ENCODE data around the gene EEIG1.
"Not testable (repeated sequence)": the region's sequence is repeated elsewhere in the genome, so short reads cannot be mapped to it uniquely, and the experiment has no call there.

The EEIG1 gene
- total RNA-seq = 61.0 to 473 reads per million in 2 experiments

DNA sequence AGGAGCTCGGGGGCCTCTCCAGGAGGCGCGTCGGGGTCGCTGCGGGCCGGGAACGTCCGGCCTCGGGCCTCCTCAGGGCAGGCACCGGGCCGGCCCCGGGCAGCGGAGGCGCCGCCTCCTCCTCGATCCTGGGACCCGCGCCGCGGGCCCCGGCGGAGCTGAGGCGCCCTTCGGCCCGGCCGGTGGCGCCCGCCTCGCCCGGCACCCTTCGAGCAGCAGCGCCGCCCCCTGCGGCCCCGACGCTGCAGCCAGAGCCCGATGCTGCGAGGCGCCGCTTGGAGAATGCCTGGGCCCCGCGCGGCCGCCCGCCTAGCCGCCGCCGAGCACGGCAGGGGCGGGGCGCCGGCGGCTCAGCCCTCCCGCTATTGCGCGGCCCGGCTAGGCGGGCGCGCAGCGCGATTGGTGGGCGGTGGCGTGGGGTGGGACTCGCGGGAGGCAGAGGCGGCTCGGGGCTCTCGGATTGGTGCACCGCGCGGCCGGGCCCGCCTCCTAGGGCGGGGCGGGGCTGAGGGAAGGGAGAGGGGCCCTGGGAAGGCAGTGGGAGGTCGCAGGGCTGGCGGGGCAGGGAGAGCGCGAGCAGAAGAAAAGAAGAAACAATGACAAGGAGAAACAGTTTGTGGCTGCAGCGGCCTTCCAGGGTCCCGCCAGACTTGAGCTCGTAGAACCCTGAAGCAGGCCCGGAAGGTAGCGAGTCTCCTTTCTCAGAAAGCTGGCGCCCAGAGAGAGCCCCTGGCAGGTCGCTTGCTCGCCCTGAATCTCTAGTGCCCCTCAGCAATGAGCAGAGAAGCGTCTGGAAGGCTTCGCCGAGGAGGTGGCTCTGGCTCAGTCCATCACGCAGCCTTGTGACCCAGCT, at the start of gene EEIG1:
Gene EEIG1 (minus strand): TSS at position 284 of the 853 bp plus-strand sequence. CDS start 852 bp downstream, outside the sequence.
- DNase-seq (ENCODE audit: low read depth) = peak; percentile 96

DNA sequence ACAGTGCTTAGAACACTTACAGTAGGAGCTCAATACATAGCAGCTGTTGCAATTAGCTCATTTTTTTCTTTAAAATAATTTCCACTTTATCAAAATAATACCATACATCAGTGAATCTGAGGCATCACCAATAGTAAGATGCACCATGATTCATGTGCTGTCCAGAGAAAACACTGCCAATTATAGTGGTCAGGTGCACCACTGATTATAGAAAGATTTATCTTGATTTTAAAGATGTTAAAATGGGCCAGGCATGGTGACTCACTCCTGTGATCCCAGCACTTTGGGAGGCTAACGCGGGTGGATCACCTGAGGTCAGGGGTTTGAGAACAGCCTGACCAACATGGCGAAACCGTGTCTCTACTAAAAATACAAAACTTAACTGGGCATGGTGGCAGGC, 46.9 kb upstream of the EEIG1 start:
- no peak for DNase-seq (ENCODE audit: low read depth)

DNA sequence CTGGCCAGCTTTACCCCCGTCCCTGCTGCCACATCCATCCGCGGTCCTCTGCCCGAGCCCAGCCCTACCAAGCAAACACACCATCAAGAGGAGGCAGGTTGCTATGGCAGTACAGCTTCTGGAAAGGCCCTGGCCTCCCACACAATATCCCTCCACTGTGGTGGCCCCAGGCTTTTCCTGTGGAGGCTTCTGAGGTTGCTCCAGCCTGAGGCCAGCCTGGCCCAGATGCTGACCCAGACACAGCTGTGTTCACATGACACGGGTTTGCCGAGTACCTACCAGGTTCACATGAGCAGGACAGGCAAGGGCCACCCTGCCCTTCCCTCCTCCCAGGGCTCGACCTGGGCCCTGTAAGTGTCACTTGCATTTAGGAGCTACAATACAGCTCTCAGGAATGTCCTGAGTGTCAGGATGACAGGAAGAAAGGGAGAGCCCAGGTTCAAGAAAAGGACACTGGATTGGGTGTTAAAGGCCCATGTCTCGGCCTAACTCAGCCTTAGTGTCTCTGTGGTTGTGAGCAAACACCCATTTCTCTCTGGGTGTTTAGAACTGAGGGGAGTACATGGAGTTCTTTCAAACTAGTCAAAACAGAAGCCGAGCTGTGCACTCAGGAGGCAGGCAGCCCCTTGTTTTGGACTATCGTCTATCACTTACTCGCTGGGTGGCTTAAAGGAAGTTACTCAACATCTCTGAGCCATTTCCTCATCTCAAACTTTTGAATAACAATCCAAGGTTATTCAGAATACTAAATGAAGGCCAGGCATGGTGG, 46.2 kb upstream of the EEIG1 start:
- no peak for DNase-seq (ENCODE audit: low read depth)

DNA sequence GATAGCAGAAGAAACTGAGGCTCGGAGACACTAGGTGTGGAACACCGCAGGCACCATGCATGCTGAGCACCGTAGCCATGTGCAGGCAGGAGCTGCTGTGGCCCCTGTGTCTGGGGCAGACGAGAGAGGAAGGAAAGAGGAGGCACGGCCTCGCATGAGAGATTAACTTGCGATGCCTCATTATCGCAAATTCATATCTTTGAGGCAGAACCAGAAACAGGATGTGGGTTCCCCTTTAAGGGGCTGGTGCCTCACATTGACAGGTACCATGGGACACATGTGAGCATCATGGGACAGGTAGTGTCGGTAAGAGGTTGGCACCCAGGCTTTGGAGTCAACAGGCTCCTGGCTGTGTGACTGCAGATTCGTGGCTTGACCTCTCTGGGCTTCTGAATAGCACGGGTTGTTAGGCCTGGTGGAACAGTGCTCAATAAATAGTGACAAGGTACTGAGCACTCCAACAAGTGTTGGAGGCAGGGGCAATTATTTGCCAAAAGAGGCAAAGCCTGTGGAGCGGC, 45.5 kb upstream of the EEIG1 start:
- peak; percentile 83 for DNase-seq (ENCODE audit: low read depth)

DNA sequence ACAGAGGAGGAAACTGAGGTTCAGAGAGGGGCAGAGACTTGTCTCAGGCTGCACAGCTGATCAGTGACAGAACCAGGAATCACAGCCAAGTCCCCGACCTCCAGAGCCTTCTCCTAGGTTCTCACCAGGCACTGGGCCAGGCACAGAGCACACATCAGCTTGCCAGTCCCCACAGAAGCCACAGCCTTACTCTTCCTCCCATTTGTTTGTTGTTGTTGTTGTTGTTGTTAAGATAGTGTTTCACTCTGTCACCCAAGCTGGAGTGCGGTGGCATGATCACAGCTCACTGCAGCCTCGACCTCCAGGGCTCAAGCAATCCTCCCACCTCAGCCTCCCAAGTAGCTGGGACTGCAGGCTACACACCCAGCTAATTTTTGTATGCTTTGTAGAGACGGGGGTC, 44.9 kb upstream of the EEIG1 start:
- no peak for DNase-seq (ENCODE audit: low read depth)

DNA sequence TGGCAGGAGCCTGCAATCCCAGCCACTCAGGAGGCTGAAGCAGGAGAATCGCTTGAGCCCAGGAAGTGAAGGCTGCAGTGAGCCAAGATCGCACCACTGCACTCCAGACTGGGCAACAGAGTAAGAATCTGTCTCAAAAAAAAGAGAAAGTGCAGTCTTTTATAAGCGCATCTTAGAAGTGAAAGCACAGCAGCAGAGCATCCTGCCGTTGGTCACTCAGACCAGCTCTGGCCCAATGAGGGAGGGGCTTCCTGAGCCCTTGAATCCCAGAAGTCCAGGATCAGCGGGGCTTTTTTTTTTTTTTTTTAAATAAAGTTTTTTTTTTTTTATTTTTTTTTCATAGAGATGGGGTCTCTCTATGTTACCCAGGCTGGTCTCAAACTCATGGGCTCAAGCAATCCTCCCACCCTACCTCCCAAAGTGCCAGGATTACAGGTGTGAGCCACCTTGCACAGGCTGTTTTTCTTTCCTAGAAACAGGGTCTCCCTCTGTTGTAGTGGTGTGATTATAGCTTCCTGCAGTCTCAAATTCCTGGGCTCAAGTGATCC, 44.0 kb upstream of the EEIG1 start:
- no peak for DNase-seq (ENCODE audit: low read depth)

DNA sequence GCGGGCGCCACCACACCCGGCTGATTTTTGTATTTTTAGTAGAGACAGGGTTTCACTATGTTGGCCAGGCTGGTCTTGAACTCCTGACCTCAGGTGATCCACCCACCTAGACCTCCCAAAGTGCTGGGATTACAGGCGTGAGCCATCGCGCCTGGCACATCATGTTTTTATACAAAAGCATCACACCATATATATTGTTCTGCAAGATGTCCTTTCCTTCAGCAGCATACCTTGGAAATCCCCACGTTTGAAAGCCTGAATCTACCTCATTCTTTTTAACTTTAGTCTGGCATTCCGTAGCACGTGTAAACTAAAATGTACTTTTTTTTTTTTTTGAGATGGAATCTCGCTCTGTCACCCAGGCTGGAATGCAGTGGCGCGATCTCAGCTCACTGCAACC, 42.9 kb upstream of the EEIG1 start:
- not testable (repeated sequence) for DNase-seq (ENCODE audit: low read depth)

DNA sequence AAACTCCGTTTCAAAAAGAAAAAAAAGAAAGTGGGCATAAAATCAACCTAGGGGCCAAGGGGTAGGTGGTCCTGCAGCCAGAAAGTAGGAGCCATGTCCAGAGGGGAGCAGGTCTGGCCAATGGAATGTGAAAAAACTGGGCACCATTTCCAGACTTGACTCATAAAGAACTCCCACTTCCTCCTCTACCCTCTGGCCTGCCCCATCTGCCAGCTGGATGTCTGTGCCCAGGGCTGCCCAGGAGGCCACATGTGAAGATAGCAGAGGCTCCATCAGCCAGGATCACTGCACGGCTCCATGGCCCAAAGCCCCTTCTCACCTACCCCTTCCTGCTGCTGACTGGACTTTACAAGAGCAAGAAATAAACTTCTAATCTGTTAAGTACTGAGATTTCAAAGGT, 42.1 kb upstream of the EEIG1 start:
- no peak for DNase-seq (ENCODE audit: low read depth)

DNA sequence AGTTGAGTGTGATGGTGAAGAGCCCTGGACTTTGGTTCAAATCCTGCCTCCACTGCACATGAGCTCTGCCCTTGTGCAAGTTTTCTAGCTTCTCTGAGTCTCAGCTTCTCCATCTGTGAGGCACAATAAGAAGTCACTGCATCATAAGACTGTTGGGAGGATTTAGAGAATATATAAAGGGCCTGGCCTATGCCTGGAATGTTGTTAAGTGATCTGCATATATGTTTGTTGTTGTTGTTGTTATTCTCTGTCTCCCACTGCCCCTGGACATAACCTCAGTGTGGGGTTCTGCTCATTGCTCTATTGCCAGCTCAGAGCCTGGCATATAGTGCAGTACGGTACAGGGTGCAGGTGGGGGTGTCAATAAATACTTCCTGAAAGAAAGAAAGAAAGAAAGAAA, 40.3 kb upstream of the EEIG1 start:
- DNase-seq (ENCODE audit: low read depth) = no peak

DNA sequence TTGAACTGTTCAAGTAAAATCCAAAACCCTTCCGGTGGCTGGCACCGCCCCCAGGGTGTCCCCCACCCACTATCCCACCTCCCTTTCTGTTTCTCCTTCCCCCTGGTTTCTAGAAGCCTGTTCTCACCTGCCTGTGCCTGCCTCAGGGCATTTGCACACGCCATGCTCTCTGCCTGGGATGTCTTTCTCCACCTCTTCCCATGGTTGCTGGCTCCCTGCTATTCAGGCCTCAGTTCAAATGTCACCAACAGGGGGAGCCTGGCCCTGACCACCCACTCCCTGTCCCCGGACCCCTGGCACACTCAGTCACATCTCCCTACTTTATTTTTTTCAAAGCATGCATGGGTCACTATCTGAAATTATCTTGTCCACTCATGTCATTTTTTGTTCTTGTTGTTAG, 39.9 kb upstream of the EEIG1 start:
- no peak for DNase-seq (ENCODE audit: low read depth)

DNA sequence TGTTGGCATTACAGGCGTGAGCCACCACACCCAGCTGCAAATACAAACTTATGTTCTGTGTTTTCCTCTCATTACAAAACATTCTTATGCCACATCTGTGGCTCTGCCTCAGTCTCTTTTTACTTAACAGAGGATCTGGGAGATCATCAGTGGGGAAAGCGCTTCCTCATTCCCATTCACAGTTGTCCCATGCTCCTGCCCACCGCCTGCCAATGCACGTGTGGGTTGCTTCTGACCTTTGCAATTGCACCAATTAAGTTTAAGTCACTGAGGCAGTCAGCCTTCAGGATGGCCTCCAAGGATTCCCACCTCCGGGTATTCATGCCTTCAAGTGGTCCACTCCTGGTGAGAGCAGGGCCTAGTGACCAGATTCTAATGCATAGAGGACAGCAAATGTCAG, 34.9 kb upstream of the EEIG1 start:
- no peak for DNase-seq (ENCODE audit: low read depth)

DNA sequence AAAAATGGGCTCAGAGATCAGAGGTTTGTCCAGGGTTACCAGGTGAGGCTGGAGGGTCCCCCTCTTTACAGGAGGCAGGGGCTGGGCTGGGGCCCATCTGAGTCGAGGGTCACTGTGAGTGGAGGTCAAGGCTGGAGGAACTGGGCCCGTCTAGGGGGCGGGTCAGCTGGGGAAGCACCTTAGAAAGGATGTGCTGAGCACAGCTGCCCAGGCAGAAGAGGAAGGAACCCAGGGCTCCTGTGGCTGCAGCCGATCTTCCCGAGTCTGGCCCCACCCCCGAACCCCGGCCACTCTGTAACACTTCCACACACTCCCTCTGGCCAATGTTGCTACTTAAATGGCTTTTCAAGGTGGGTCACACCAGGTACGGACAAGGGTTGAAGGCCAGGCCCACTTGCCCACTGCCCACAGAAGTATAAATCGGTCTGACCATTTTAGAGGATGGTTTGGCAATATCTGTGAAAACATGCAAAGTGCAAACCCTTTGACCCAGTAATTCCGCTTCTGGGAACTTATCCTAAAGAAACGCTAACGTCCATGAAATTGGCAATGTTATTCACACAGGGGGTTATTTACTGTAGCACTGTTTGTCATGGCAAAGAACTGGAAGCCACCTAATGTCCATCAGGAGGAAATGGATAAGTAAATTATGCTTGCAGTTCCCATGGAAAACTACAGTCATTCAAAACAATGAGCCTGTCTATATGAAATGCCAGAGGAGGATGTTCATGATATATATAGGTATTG, 30.5 kb upstream of the EEIG1 start:
- no peak for DNase-seq (ENCODE audit: low read depth)

DNA sequence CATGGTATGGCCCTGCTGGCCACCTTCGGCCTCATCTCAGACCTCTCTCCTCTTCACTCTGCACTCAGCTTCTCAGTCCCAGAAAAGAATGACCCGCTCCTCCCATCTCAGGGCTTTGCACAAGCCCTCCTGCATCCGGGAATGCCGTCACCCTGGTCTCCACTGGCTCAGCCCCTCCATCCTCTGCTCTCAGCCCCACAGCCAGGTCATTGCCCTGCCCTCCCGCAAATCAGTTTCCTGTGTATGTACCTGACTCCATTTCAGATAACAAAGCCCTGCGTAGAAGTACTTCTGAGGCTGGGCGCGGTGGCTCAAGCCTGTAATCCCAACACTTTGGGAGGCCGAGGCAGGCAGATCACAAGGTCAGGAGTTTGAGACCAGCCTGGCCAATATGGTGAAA, 28.9 kb upstream of the EEIG1 start:
- no peak for DNase-seq (ENCODE audit: low read depth)

DNA sequence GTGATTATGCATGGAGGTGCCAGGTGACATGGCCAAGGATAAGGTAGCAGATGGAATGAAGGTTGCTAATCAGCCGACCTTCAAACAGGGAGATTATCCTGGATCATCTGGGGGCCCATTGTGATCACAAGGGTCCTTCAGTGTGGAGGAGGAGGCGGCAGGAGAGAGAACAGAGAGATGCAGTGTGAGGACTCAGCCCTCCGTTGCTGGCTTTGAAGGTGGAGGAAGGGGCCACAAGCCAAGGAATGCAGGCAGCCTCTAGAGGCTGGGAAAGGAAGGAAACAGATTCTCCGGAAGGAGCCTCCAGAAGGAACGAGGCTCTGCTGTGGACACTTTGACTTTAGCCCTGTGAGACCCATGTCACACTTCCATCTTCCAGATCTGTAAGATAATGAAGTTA, 27.4 kb upstream of the EEIG1 start:
- DNase-seq (ENCODE audit: low read depth) = no peak

DNA sequence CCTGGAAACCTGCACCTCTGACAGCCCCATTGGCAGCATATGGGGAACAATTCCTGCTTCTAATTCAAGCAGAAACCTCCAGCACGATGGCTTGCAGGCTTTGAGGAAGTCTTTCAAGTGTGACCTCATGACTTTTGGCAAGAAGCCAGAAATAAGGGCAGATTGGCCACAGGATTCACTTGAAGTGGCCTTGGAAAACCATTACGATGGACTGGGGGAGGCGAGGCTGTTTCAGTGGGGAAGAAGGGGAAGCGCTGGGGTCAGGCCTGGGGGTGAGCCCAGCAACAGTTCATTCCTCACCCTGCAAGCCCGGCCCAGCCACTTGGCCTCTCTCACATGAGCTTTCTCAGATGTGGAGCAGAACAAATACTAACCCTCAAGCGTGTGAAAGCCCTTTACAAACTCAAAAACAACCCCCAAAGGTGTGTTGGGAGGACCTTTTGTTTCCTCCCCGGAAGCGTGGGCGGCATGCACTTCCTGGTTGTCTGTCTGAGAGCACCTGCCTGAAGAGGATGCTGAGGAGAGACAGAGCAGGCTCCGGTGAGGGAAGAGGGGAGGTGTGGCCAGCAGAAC, 26.9 kb upstream of the EEIG1 start:
- DNase-seq (ENCODE audit: low read depth) = peak; percentile 90

DNA sequence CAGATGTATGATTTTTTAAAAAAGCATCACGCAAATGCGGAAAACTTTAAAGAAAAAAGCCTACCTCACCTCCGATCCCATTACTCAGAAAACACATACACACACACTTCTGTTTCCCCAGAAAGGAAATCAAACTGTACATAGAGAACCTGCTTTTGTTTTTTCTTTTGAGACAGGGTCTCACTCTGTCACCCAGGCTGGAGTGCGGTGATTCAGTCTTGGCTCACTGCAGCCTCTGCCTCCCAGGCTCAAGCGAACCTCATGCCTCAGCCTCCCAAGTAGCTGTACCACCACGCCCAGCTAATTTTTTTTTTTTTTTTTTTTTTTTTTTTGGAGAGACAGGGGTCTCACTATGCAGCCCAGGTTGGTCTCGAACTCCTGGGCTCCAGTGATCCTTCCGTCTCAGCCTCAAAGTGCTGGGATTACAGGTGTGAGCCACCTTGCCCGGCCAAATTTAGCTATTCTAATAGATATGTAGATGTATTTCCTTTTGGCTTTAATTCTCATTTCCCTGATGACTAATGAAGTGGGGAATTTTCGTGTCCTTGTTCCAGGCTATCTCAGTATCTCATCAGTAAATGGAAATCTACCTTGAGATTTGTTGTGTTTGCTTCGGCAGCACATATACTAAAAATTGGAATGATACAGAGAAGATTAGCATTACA, 25.7 kb upstream of the EEIG1 start:
- no peak for DNase-seq (ENCODE audit: low read depth)

DNA sequence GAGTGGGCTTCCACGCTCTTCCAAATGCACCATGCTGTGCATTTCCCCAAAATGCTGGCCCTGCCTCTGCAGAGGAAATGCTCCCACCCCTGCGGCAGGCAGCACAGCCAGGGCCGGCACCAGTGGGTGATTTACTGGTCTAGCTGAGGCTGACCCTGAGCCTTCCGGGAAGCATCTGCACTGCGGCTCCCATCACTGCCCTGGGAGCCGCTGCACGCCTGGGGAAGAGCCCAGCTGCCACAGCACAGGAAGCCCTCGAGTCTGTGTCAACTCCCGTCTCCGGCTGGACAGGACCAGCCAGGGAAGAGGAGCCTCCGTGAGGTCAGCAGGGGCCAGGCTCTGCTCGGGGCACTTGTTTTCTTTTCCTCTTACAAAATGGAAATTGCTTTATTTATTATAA, 25.1 kb upstream of the EEIG1 start:
- DNase-seq (ENCODE audit: low read depth) = no peak

DNA sequence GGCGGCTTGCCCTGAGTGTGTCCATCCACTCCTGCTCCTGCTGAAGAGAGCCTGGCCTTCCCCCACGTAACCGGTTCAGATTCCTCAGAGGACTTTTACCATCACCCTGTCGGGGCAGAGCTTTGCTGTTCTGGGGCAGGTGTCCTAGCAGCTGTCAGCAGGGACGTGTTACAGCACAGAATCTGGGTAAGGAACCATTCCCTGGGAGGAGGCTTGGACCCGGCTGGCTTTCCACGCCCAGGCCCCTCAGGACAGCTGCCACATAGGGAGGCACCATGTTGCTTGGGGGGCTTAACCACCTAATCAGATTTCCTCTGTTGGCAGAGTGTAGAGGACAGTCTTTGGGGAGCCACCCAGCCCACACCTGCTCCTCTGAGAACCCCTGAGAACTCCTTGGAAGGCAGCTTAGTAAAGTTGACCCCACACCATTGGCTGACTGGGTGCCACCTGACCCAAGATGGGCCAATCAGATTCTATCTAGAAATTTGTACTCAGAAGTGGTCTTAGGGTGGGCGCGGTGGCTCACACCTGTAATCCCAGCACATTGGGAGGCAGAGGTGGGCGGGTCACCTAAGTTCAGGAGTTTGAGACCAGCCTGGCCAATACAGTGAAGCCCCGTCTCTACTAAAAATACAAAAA, 23.3 kb upstream of the EEIG1 start:
- DNase-seq (ENCODE audit: low read depth) = no peak

DNA sequence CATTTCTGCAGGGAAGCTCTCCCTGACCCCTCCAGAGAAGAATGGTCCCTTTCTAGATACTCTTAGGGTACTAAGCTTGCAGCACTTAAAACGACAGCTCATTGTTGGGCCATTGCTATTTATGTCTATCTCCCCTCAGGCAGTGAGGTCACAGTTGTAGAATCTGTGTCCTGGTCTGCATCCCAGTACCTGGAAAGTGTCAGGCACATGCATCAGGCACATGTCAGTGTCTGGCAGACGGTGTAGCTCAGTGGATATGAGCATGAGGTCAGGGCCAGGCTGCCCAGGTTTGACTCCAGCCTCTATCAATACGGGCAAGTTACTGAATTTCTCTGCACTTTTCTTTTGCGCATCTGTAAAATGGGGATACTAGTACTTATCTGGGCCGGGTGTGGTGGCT, 22.2 kb upstream of the EEIG1 start:
- no peak for DNase-seq (ENCODE audit: low read depth)

DNA sequence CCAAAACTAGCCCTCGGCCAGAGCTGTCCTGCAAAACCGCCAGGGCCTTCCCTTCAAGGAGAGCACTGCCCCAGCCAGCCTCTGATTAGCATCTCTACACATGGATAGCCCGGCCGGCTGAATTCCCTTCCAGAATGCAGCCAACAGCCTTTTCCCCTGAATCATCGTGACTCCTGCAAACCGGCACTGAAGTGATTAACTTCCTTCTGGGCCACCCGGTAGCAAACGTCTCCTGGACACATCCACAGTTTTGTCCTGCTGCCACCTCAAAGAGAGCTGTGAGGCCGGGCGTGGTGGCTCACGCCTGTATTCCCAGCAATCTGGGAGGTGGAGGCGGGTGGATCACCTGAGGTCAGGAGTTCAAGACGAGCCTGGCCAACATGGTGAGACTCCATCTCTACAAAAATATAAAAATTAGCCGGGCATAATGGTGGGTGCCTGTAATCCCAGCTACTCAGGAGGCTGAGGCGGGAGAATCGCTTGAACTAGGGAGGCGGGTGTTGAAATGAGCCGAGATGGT, 21.1 kb upstream of the EEIG1 start:
- no peak for DNase-seq (ENCODE audit: low read depth)

Measured in T follicular helper cell (primary cell).